KMS-11 (cell line): Measurements from ENCODE around the gene FAH.

Experiments
- H2AFZ ChIP-seq: fragments of 200-600 bp; sonication (generic); 2 replicates; pipeline ENCODE4 v1.6.1; 2016; ENCODE audit warnings: antibody characterized with exemption, mixed run types, low read depth
- H3K27ac ChIP-seq: fragments of 200-600 bp; sonication (generic); 2 replicates; pipeline ENCODE4 v1.6.1; 2016; ENCODE audit warnings: mild to moderate bottlenecking, mixed run types
- H3K27me3 ChIP-seq: fragments of 200-600 bp; sonication (generic); 2 replicates; pipeline ENCODE4 v1.6.1; 2017; ENCODE audit warnings: mild to moderate bottlenecking, low read depth, mixed run types, moderate library complexity; ENCODE audit not compliant: insufficient read depth
- H3K36me3 ChIP-seq: fragments of 200-600 bp; sonication (generic); 2 replicates; pipeline ENCODE4 v1.6.1; 2017; ENCODE audit warnings: mild to moderate bottlenecking, mixed run types; ENCODE audit not compliant: insufficient read depth
- H3K4me1 ChIP-seq: fragments of 200-600 bp; sonication (generic); 2 replicates; pipeline ENCODE4 v1.6.1; 2016; ENCODE audit warnings: mild to moderate bottlenecking, low read depth, mixed run types; ENCODE audit not compliant: poor library complexity, severe bottlenecking
- H3K4me2 ChIP-seq: fragments of 200-600 bp; sonication (generic); 2 replicates; pipeline ENCODE4 v1.7.0; 2016; ENCODE audit warnings: mild to moderate bottlenecking, mixed run types
- H3K4me3 ChIP-seq: fragments of 200-600 bp; sonication (generic); IDR thresholded peaks from 2 replicates; pipeline ENCODE4 v1.6.1; 2017; ENCODE audit warnings: low read depth, low read length, mixed read lengths; ENCODE audit not compliant: insufficient read depth
- H3K79me2 ChIP-seq: fragments of 200-600 bp; sonication (generic); 2 replicates; pipeline ENCODE4 v1.6.1; 2016; ENCODE audit warnings: low read depth, mixed run types; ENCODE audit not compliant: insufficient read depth
- H3K9ac ChIP-seq: fragments of 200-600 bp; sonication (generic); 2 replicates; pipeline ENCODE4 v1.6.1; 2016; ENCODE audit warnings: mild to moderate bottlenecking, mixed run types
- H4K20me1 ChIP-seq: fragments of 200-600 bp; sonication (generic); 2 replicates; pipeline ENCODE4 v1.6.1; 2016; ENCODE audit warnings: mild to moderate bottlenecking, mixed run types; ENCODE audit not compliant: insufficient read depth
- CTCF ChIP-seq: fragments of 200-600 bp; sonication (generic); conservative IDR thresholded peaks from 2 replicates; pipeline ENCODE4 v1.6.1; 2017; ENCODE audit warnings: low read depth, mild to moderate bottlenecking, antibody characterized with exemption, low read length, moderate library complexity, mixed read lengths

The FAH gene

DNA sequence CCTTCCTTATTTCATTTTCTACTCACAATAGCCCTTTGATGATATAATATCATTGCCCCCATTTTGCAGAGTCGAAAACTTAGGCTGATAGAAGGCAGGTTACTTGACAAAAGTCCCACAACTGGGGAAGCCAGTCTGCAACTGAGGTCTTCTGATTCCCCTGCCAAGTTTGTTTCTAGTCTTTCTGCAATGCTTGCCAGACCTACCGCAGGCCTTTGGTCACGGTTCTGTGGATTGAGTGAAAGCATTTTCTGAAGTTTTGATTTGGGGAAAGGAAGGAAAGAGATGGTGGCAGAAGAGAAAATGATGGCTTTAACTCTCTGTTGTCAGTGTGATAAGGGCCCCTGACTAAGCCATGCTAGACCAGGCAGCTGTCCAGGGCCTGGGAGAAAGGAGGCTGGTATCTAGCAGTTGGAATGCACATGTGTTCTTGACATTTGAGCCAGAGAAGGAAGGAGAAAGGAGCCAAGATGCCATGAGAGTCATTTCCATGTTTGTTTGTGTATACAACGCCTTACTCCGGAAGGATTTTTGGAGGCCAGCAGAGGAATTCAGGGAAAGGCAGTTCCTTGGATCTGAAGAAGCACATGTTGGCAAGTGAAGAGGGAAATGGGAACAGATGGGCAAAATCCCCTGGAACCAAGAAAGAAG is 29.9 kb downstream of the FAH start:
- H3K4me3 ChIP-seq = no peak overlapping the region
- H3K27ac ChIP-seq = no peak overlapping the region
- no peak for TF ChIP-seq CTCF
- H3K4me1 ChIP-seq = no peaks in the 10 kb centered on the region
- H2AFZ ChIP-seq = no peak overlapping the region
- H3K9ac ChIP-seq = no peak overlapping the region
- no peaks in the 10 kb centered on the region for H3K27me3 ChIP-seq
- no peaks in the 10 kb centered on the region for H4K20me1 ChIP-seq
- H3K4me2 ChIP-seq = no peak overlapping the region
- peaks cover 3% of the 10 kb centered on the region; the same call in 1 of the 2 replicates for H3K36me3 ChIP-seq
- no peaks in the 10 kb centered on the region for H3K79me2 ChIP-seq

DNA sequence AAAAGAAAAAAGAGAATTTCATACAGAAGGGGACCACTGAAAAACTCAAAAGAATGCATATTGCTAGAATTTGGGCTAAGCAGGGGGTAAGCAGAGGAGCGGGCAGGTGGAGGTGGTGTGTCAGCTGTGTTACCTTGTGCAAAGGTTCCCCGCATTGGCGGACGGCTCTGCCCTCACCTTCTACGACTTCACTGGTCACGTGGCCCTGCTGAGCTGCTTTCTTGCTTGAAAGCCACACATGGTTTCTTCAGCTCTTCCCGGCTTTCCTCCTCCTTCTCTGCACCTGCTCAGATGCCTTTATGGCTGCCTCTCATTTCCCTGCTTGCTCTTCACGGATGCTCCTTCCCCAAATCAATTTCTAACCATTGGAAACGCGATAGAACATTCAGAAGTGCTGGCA is 30.5 kb downstream of the FAH start:
- TF ChIP-seq CTCF = no peak
- H3K36me3 ChIP-seq = peaks cover 3% of the 10 kb centered on the region; the same call in 1 of the 2 replicates

DNA sequence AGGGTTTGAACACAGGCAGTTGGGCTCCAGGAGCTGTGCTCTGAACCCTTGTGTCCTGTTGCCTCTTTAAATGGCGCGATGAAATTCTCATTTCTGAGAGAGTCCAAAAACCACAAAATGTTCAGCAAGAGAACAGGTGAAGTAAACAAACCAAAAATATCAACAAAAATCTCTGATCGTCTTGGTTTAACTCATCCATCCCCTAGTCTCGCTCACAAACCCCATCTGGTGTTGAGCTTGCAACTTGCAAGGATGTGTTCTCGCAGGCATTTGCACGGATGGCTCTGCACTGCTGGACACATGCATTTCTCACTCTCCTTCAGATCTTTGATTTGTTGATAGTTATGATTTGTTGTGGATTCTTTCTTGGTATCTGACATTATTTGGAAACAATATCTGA is 31.1 kb downstream of the FAH start:
- Histone ChIP-seq H3K36me3 (peaks cover 3% of the 10 kb centered on the region; the same call in 1 of the 2 replicates), H3K27ac (no peak overlapping the region), H3K27me3 (no peaks in the 10 kb centered on the region), H3K79me2 (no peaks in the 10 kb centered on the region), H3K4me3 (no peak overlapping the region), H3K9ac (no peak overlapping the region), H3K4me2 (no peak overlapping the region), H2AFZ (no peak overlapping the region), H3K4me1 (no peaks in the 10 kb centered on the region), H4K20me1 (no peaks in the 10 kb centered on the region)
- TF ChIP-seq CTCF = no peak

More for the DNA sequence above, 30.5 kb downstream of the FAH start:
- H3K27ac ChIP-seq = no peak overlapping the region
- H3K4me2 ChIP-seq = no peak overlapping the region
- no peaks in the 10 kb centered on the region for H3K27me3 ChIP-seq
- no peaks in the 10 kb centered on the region for H3K79me2 ChIP-seq
- no peaks in the 10 kb centered on the region for H4K20me1 ChIP-seq
- no peak overlapping the region for H3K4me3 ChIP-seq
- H2AFZ ChIP-seq = no peak overlapping the region
- H3K9ac ChIP-seq = no peak overlapping the region
- no peaks in the 10 kb centered on the region for H3K4me1 ChIP-seq

DNA sequence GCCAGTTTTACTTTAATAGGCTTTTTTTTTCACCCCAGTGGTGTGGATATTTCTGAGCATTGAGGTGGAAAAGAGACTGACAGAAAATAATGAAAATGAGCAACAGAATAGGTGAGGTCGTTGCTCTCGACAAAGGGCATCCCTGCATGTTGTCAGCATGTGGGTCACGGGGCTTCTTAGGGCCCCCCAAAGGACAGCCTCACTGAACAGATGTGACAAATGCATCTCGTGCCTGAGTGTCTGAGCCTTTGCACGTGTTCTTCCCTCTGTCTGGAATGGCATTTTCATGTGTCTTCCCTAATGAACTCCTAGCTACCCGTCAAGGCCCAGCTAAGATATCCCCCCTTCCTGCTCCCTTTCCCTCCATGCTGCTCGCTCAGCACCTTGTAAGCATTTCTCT is 31.8 kb downstream of the FAH start:
- no peak overlapping the region for H3K9ac ChIP-seq
- no peak for TF ChIP-seq CTCF
- H3K4me1 ChIP-seq = no peaks in the 10 kb centered on the region
- peaks cover 3% of the 10 kb centered on the region; the same call in 1 of the 2 replicates for H3K36me3 ChIP-seq
- no peak overlapping the region for H3K27ac ChIP-seq
- H3K79me2 ChIP-seq = no peaks in the 10 kb centered on the region
- H3K4me2 ChIP-seq = no peak overlapping the region
- no peak overlapping the region for H3K4me3 ChIP-seq
- H4K20me1 ChIP-seq = no peaks in the 10 kb centered on the region
- H3K27me3 ChIP-seq = no peaks in the 10 kb centered on the region
- H2AFZ ChIP-seq = no peak overlapping the region
